ENCODE results near the gene C12orf50. TPM values are rescaled to one million over a fixed set of nuclear protein-coding genes. Genes with fewer than 3 reads are reported as not detected.
"Not testable (repeated sequence)": the region's sequence is repeated elsewhere in the genome, so short reads cannot be mapped to it uniquely, and the experiment has no call there.

Gene C12orf50
- total and polyA plus RNA-seq, 10 of the 15 experiments (the other 5 are each of a cell fraction or from before 2014, with no cell fraction given), result 0.03 to 0.06 TPM; not detected in 8

GRCh38 chr12:87960566-87960965 is 68.6 kb downstream of the C12orf50 start:
- CTCF ChIA-PET, result interaction anchor here (1.1 kb wide), 1 partner anchor 8 kb away, joined by 4 read pairs; no protein-coding TSS in a partner anchor
- in situ Hi-C loops (cut with MboI) (no loop called here), intact Hi-C loops (cut with micrococcal nuclease; ENCODE audit: unreplicated experiment) (no loop called here)
- POLR2A ChIA-PET, result no interaction called here
- no peak overlapping the region for H2AFZ ChIP-seq (ENCODE audit: control insufficient read depth, low read depth, low read length)
- H3K79me2 ChIP-seq (ENCODE audit: control insufficient read depth, insufficient read depth, low read length), result no peaks in the 10 kb centered on the region
- no peak for TF ChIP-seq MYB (IDR thresholded peaks at IDR 0.05; ENCODE audit: borderline replicate concordance, low read depth, low read length)
- no peak for TF ChIP-seq PML (IDR thresholded peaks at IDR 0.05; ENCODE audit: low read length)
- no peak for TF ChIP-seq RAD21 (IDR thresholded peaks at IDR 0.05; ENCODE audit: insufficient read depth, low read depth, low read length)
- RAD21 ChIA-PET (ENCODE audit: unreplicated experiment), result no interaction called here
- no peak overlapping the region for H3K27ac ChIP-seq (ENCODE audit: control insufficient read depth, insufficient read depth)
- ATAC-seq (no peak), FAIRE-seq (no peak), DNase-seq (ENCODE audit: low read depth, low spot score) (no peak)
- H3K4me3 ChIP-seq, result no peak overlapping the region
- SMC1A ChIA-PET (ENCODE audit: uncharacterized antibody, unreplicated experiment), result no interaction called here
- H3K27me3 ChIP-seq (replicated peaks in 1 of 2; ENCODE audit: control insufficient read depth in 2 of 2, insufficient read depth in 2 of 2, low read length in 1 of 2), result no peaks in the 10 kb centered on the region
- BruUV-seq (replicated peaks), result no TSS peak
- H3K4me2 ChIP-seq (ENCODE audit: control insufficient read depth, insufficient read depth), result no peak overlapping the region
- no peaks in the 10 kb centered on the region for H3K9me3 ChIP-seq (replicated peaks; ENCODE audit: control insufficient read depth, insufficient read depth, low read length)
- no peaks in the 10 kb centered on the region for H4K20me1 ChIP-seq (ENCODE audit: control insufficient read depth, insufficient read depth)
- 2% methylated on average over 2 of the region's 2 CpGs for WGBS (ENCODE audit: insufficient coverage, insufficient replicate concordance, low lambda C conversion rate, missing lambda C conversion rate)
- no peaks in the 10 kb centered on the region for H3K4me1 ChIP-seq (ENCODE audit: control insufficient read depth, insufficient read depth, low read length)
- no peaks in the 10 kb centered on the region for H3K36me3 ChIP-seq (ENCODE audit: control insufficient read depth in 2 of 2, insufficient read depth in 2 of 2, low read length in 1 of 2)
- H3K9ac ChIP-seq (ENCODE audit: control insufficient read depth, insufficient read depth, low read length), result no peak overlapping the region

DNA sequence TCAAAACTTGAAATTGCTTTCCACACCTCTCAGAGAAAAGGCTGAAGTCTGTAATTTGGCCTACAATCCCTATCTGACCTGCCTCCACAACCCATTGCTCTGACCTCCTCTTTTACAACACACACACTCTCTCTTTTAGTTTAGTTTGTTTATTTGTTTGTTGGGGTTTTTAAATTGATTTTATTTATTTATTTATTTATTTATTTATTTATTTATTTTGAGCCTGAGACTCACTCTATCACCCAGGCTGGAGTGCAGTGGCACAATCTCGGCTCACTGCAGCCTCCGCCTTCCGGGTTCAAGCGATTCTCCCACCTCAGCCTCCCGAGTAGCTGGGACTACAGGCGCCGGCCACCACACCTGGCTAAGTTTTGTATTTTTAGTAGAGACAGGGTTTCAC is 75.2 kb downstream of the C12orf50 start:
- WGBS (ENCODE audit: insufficient coverage, insufficient replicate concordance, low lambda C conversion rate, missing lambda C conversion rate), result 62% methylated on average over 7 of the region's 7 CpGs
- H3K27me3 ChIP-seq (replicated peaks in 1 of 2; ENCODE audit: control insufficient read depth in 2 of 2, insufficient read depth in 2 of 2, low read length in 1 of 2); POLR2A ChIA-PET; H4K20me1 ChIP-seq (ENCODE audit: control insufficient read depth, insufficient read depth); H3K9me3 ChIP-seq (replicated peaks; ENCODE audit: control insufficient read depth, insufficient read depth, low read length); DNase-seq (ENCODE audit: low read depth, low spot score); in situ Hi-C loops (cut with MboI); H3K27ac ChIP-seq (ENCODE audit: control insufficient read depth, insufficient read depth); ATAC-seq; H2AFZ ChIP-seq (ENCODE audit: control insufficient read depth, low read depth, low read length); SMC1A ChIA-PET (ENCODE audit: uncharacterized antibody, unreplicated experiment); FAIRE-seq; H3K4me2 ChIP-seq (ENCODE audit: control insufficient read depth, insufficient read depth); H3K4me1 ChIP-seq (ENCODE audit: control insufficient read depth, insufficient read depth, low read length); CTCF ChIA-PET; BruUV-seq (replicated peaks); H3K36me3 ChIP-seq (ENCODE audit: control insufficient read depth in 2 of 2, insufficient read depth in 2 of 2, low read length in 1 of 2); H3K4me3 ChIP-seq; intact Hi-C loops (cut with micrococcal nuclease; ENCODE audit: unreplicated experiment); H3K79me2 ChIP-seq (ENCODE audit: control insufficient read depth, insufficient read depth, low read length); RAD21 ChIA-PET (ENCODE audit: unreplicated experiment); H3K9ac ChIP-seq (ENCODE audit: control insufficient read depth, insufficient read depth, low read length): not testable (repeated sequence)
